Ovary (tissue), 9 donors: Measurements from ENCODE around the gene SNURF. TPM values are rescaled to one million over a fixed set of nuclear protein-coding genes. Genes with fewer than 3 reads are reported as not detected.
A peak's percentile ranks its signal among the peaks of the same experiment; 100 is the strongest.

ENCODE experiments used
- DNase-seq, 5 donors: peaks; one replicate each; pipeline ENCODE4 v3.0.0-alpha.2; 2019 to 2020
- H3K27ac ChIP-seq, 2 donors: fragments of 200-600 bp; one replicate each; pipeline versions ENCODE4 v1.5.1 to v1.8.0; 2019 to 2022
- H3K27me3 ChIP-seq: fragments of 200-600 bp; one replicate; pipeline ENCODE4 v1.8.0; 2022
- H3K36me3 ChIP-seq: fragments of 200-600 bp; sonication (generic); one replicate; pipeline ENCODE4 v1.5.1; 2019
- H3K4me1 ChIP-seq: one replicate; pipeline ENCODE4 v1.8.1; 2013; ENCODE audit warnings: mild to moderate bottlenecking, moderate library complexity; ENCODE audit not compliant: insufficient read depth
- H3K4me3 ChIP-seq: fragments of 200-600 bp; sonication (generic); one replicate; pipeline ENCODE4 v1.5.1; 2017
- H3K9me3 ChIP-seq, 2 donors: fragments of 200-600 bp in 1 of 2; sonication (generic) in 1 of 2; one replicate each; pipeline versions ENCODE4 v1.5.1 to v1.8.1; 2013 to 2019; ENCODE audit warnings: mild to moderate bottlenecking in 1 of 2, moderate library complexity in 1 of 2
- EP300 ChIP-seq: sonication (generic); formaldehyde crosslinking; IDR thresholded peaks from one replicate; pipeline ENCODE4 v1.6.1; 2017; ENCODE audit warnings: antibody characterized with exemption
- POLR2A ChIP-seq: fragments of 450-650 bp; IDR thresholded peaks from one replicate; pipeline ENCODE4 v1.6.1; 2017; ENCODE audit warnings: antibody characterized with exemption, mild to moderate bottlenecking, moderate library complexity
- WGBS, 3 donors: extraction: QIAGEN DNeasy Blood & Tissue Kit in 1 of 3; methylation state at CpG; one replicate each; pipeline versions ENCODE4 v1.1.5 to v1.1.7; 2013 to 2017; 5-methylcytosine and 5-hydroxymethylcytosine counted together
- intact Hi-C, 4 donors: fragments of 100-400 bp; cut with DNase I; formaldehyde crosslinking; loops; one replicate each; pipeline versions ENCODE4 v1.11.0 to v1.15.1; 2022 to 2023
- polyA plus RNA-seq, 2 donors: library from polyadenylated mRNA; stranded (reverse); fragments of 200-250 nt in 1 of 2; fragments of 350-450 nt in 1 of 2; fragmentation: Illumina TruSeq in 1 of 2; extraction: RNeasy Lipid Tissue Mini Kit (QIAGEN cat#74804) in 1 of 2; gene quantifications; one replicate each; pipeline ENCODE4 v1.2.3, GENCODE V29; 2013 to 2014
- total RNA-seq, 7 donors: library from RNA; depleted of rRNA in 2 of 7; stranded (reverse); fragments of >200 nt in 2 of 7; fragmentation: NEBNext Ultra II Directional in 3 of 7; extraction: Animal tissue kit (Norgen Biotek cat#: 25700) in 3 of 7; gene quantifications; one replicate each; pipeline versions ENCODE4 v1.1.0 to v1.2.4, GENCODE V29; 2016 to 2023
- TF ChIP-seq, protein P1 (sequence below), 3 donors: fragments of 450-650 bp in 2 of 3; fragments of 200-600 bp in 1 of 3; IDR thresholded peaks; one replicate each; pipeline versions ENCODE4 v1.5.1 to v1.8.0; 2016 to 2022; ENCODE audit warnings: antibody characterized with exemption in 3 of 3, mild to moderate bottlenecking in 1 of 3
- donor health status: DM: no; HTN: no; CAD: no; lungs with moderate emphysema.
- donor health status: DM: no; HTN: no; CAD: no.
- donor health status: Bipolar disorder and iron deficiency.
- donor health status: DM: yes; HTN: yes; CAD: no.
- donor health status: DM: no; HTN: no; CAD: no.
- donor health status: DM: yes; HTN: yes; CAD: no.

SNURF gene
- total and polyA plus RNA-seq, 9 donors = 3.9 to 54.8 (median 25.0) TPM

DNA sequence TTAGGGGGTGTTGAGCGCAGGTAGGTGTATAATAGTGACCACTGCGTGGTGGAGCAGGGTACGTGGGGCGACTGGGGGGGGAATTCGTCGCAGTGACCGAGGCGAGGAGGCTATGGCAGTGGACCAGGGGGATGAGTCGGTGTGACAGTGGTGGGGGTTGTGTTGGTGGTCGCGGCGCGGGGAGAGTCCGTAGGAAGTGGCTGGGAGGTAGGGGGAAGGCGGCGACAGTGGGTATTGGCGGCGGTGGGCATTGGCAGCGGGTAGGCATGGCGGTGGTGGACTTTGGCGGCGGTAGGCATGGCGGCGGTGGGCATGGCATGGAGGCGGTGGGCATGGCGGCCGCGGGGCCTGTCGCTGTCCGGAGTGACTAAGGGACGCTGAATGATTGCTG, 739 bp downstream of the SNURF start:
- Histone ChIP-seq H3K4me1 (no peaks in the 10 kb centered on the region), H3K36me3 (no peaks in the 10 kb centered on the region), H3K27ac (peak overlapping the region; percentile 82 to 84), H3K4me3 (peak overlapping the region; percentile 73), H3K9me3 (peaks cover 0 to 3% of the 10 kb centered on the region in 2 donors), H3K27me3 (no peaks in the 10 kb centered on the region)
- intact Hi-C loops = no loop called here
- DNase-seq = peak; percentile 11 to 50 (median 36)
- WGBS, 3 donors = 37 to 61% (median 49%) methylated on average over 31 of the region's 31 CpGs
- TF ChIP-seq, protein P1, sequence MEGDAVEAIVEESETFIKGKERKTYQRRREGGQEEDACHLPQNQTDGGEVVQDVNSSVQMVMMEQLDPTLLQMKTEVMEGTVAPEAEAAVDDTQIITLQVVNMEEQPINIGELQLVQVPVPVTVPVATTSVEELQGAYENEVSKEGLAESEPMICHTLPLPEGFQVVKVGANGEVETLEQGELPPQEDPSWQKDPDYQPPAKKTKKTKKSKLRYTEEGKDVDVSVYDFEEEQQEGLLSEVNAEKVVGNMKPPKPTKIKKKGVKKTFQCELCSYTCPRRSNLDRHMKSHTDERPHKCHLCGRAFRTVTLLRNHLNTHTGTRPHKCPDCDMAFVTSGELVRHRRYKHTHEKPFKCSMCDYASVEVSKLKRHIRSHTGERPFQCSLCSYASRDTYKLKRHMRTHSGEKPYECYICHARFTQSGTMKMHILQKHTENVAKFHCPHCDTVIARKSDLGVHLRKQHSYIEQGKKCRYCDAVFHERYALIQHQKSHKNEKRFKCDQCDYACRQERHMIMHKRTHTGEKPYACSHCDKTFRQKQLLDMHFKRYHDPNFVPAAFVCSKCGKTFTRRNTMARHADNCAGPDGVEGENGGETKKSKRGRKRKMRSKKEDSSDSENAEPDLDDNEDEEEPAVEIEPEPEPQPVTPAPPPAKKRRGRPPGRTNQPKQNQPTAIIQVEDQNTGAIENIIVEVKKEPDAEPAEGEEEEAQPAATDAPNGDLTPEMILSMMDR (IDR thresholded peaks at IDR 0.05) = no peak
- no peak for TF ChIP-seq EP300
- TF ChIP-seq POLR2A = no peak

GRCh38 chr15:24956111-24956838, 1.5 kb downstream of the SNURF start:
- H3K36me3 ChIP-seq = no peaks in the 10 kb centered on the region
- peak overlapping the region; percentile 73 for H3K4me3 ChIP-seq
- peak; percentile 57 to 80 (median 75) for DNase-seq
- TF ChIP-seq, protein P1 (IDR thresholded peaks at IDR 0.05) = peak in 1 of 3 donors; percentile 12
- TF ChIP-seq POLR2A (no peak), EP300 (no peak)
- H3K9me3 ChIP-seq = peaks cover 0 to 3% of the 10 kb centered on the region in 2 donors
- WGBS, 3 donors = 48 to 53% (median 50%) methylated on average over 28 of the region's 28 CpGs
- H3K4me1 ChIP-seq = no peaks in the 10 kb centered on the region
- peak overlapping the region; percentile 82 to 84 for H3K27ac ChIP-seq
- intact Hi-C loops = no loop called here
- no peaks in the 10 kb centered on the region for H3K27me3 ChIP-seq

- 63 to 73% (median 73%) methylated on average over 2 of the region's 2 CpGs for WGBS, 3 donors
- no peak overlapping the region for H3K27ac ChIP-seq
- DNase-seq = no peak
- H3K27me3 ChIP-seq = no peaks in the 10 kb centered on the region
- H3K4me1 ChIP-seq = no peaks in the 10 kb centered on the region
- intact Hi-C loops = no loop called here
- H3K36me3 ChIP-seq = no peaks in the 10 kb centered on the region
- peaks cover 0 to 3% of the 10 kb centered on the region in 2 donors for H3K9me3 ChIP-seq
- TF ChIP-seq EP300 (no peak), POLR2A (no peak)
- TF ChIP-seq, protein P1 (IDR thresholded peaks at IDR 0.05) = no peak
- H3K4me3 ChIP-seq = no peak overlapping the region
Measured at GRCh38 chr15:24957691-24958090, 2.9 kb downstream of the SNURF start.

DNA sequence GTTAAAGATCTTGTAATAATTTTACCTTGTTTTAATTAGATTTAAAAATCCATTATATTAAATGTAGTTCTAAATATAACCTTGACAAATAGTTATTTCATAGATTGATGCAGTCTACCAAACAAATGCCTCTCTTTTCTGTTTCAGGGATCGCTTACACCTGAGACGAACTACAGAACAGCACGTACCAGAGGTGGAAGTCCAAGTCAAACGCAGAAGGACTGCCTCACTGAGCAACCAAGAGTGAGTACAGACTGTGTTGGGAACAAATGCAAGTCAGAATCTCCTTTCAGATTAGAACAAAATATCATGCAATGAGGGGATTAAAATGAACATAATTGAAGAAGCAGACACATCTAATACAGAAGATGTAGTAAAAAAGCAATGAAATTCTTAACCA, 7.2 kb downstream of the SNURF start:
- Histone ChIP-seq H3K4me3 (no peak overlapping the region), H3K36me3 (no peaks in the 10 kb centered on the region), H3K4me1 (no peaks in the 10 kb centered on the region), H3K27me3 (no peaks in the 10 kb centered on the region), H3K9me3 (peaks cover 0 to 7% of the 10 kb centered on the region in 2 donors), H3K27ac (no peak overlapping the region)
- intact Hi-C loops = loop anchor here in 1 of 4 donors (10.0 kb wide), 2 partner anchors 57 to 63 kb away; no protein-coding TSS in a partner anchor
- no peak for TF ChIP-seq EP300
- no peak for TF ChIP-seq POLR2A
- TF ChIP-seq, protein P1 (IDR thresholded peaks at IDR 0.05) = no peak
- 85 to 90% (median 86%) methylated on average over 4 of the region's 4 CpGs for whole genome bisulfite sequencing, 3 donors
- DNase-seq = no peak
